Muscle layer of duodenum (tissue), 2 donors: Measurements from ENCODE around the gene PCGF5.
"Not testable (repeated sequence)": the region's sequence is repeated elsewhere in the genome, so short reads cannot be mapped to it uniquely, and the experiment has no call there.

ENCODE experiments used
- H3K27ac ChIP-seq: one replicate; pipeline ENCODE4 v1.7.0; 2013; ENCODE audit warnings: mild to moderate bottlenecking, low read length
- H3K27me3 ChIP-seq: one replicate; pipeline ENCODE4 v1.7.0; 2013; ENCODE audit warnings: low read depth, mild to moderate bottlenecking, control low read depth, low read length
- H3K36me3 ChIP-seq, 2 donors: one replicate each; pipeline ENCODE4 v1.7.0; 2013; ENCODE audit warnings: low read length in 2 of 2, control low read depth in 1 of 2, mild to moderate bottlenecking in 1 of 2; ENCODE audit not compliant: insufficient read depth in 2 of 2, control insufficient read depth in 1 of 2
- H3K4me1 ChIP-seq, 2 donors: one replicate each; pipeline ENCODE4 v1.7.0; 2013; ENCODE audit warnings: low read length in 2 of 2, mild to moderate bottlenecking in 2 of 2, control low read depth in 1 of 2, moderate library complexity in 1 of 2; ENCODE audit not compliant: insufficient read depth in 2 of 2, control insufficient read depth in 1 of 2
- H3K4me3 ChIP-seq, 2 donors: one replicate each; pipeline ENCODE4 v1.7.0; 2013; ENCODE audit warnings: low read length in 2 of 2, low read depth in 1 of 2, mild to moderate bottlenecking in 1 of 2
- H3K9me3 ChIP-seq, 2 donors: one replicate each; pipeline ENCODE4 v1.7.0; 2013; ENCODE audit warnings: low read length in 2 of 2, control low read depth in 1 of 2, mild to moderate bottlenecking in 1 of 2; ENCODE audit not compliant: control insufficient read depth in 1 of 2
- donor health status: healthy.

Gene PCGF5

GRCh38 chr10:91247360-91248111, 27.1 kb downstream of the PCGF5 start:
- peaks cover 8 to 9% of the 10 kb centered on the region in 2 donors for H3K36me3 ChIP-seq
- no peaks in the 10 kb centered on the region for H3K27me3 ChIP-seq
- H3K4me1 ChIP-seq, result peaks cover 0 to 11% of the 10 kb centered on the region in 2 donors
- no peaks in the 10 kb centered on the region for H3K9me3 ChIP-seq
- no peak overlapping the region for H3K27ac ChIP-seq
- H3K4me3 ChIP-seq, result no peak overlapping the region

DNA sequence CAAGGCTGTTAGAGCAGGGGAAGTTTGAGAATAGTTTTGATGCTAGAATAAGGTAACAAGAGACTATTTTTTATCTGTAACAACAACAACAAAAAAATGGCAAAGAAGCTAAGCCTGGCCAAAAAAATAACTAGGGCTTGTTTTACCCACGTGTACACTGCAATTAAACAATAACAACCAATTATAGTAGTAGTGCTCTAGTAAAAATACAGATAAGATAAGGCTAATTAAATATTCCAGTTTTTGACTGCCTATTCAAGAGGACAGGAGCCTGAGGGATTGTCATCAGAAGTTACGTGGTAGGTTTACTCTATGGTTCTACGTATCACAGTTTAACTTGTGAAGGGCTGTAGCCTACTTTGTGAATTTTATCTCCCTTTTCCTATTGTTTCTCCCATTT, 29.2 kb downstream of the PCGF5 start:
- no peak overlapping the region for H3K4me3 ChIP-seq
- no peak overlapping the region for H3K27ac ChIP-seq

DNA sequence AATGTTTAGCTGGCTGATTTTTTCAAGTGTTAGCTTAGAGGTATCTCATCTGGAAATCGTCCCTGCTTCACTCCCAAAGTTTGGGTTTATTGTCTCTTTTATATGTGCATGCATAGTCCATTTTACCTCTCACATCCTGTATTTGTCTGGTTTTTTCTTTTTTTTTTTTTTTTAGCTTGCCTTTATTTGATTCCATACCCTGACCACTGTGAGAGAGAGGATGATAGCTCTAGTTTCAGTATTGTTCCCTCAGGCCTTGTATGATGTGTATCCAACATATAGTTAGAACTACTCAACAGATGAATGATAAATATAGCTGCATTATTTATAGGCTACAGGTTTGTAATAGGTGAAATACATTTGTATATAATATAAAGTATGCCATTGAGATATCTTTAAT, 29.9 kb downstream of the PCGF5 start:
- Histone ChIP-seq H3K27ac (no peak overlapping the region), H3K27me3 (no peaks in the 10 kb centered on the region), H3K9me3 (peaks cover 0 to 3% of the 10 kb centered on the region in 2 donors), H3K4me3 (no peak overlapping the region), H3K4me1 (peaks cover 0 to 10% of the 10 kb centered on the region in 2 donors), H3K36me3 (peaks cover 31 to 34% of the 10 kb centered on the region in 2 donors)

More for the DNA sequence above, 29.2 kb downstream of the PCGF5 start:
- Histone ChIP-seq H3K27me3 (no peaks in the 10 kb centered on the region), H3K9me3 (no peaks in the 10 kb centered on the region), H3K36me3 (peaks cover 24 to 28% of the 10 kb centered on the region in 2 donors), H3K4me1 (peaks cover 0 to 11% of the 10 kb centered on the region in 2 donors)

DNA sequence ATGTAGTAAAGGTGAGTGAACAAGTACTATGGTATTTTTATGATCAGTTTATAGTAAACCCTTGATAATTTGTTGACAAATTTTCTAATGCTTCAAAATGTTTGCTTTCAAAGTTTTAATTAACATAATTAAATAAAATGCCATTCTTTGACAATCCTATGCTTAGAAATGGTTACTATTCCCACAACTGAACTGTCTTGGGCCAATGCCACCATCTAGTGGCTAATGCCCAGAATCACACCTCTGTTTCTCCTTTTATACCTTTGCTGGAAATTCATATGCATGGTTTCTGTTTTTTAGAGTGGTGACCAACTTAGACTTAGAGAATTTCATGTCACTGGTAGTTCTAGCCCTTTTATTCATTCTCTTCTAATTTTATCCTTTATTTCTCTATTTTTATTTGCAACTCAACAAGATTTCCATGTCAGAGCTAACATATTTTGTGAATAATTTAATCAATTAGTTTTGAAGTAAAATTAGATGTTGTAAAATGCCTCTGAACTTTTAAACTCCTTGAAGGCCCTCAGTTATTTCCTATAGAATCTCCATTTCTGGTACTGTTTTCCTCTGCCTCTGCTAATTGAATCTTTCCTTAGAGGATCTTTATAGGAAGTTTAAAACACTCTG, 31.1 kb downstream of the PCGF5 start:
- Histone ChIP-seq H3K27ac (no peak overlapping the region), H3K4me1 (no peaks in the 10 kb centered on the region), H3K9me3 (peaks cover 0 to 3% of the 10 kb centered on the region in 2 donors), H3K36me3 (peaks cover 41 to 42% of the 10 kb centered on the region in 2 donors), H3K27me3 (no peaks in the 10 kb centered on the region), H3K4me3 (no peak overlapping the region)

DNA sequence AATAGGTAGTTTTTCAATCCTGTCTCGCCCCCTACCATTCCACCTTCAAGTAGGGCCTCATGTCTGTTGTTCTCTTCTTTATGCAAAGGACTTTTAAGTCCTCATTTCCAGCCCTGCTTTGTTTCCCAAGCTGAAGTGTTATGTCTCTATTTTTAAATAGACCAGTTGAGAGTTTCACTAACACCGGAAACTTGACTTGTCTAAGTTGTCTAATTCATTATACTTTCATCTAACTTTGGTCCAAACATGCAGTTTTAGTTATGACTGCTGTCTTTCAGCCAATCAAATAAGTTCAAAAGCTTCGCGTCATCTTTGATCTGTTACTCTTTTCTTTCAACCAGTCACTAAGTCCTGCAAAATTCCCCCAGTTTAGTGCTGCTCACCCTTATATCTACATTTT, 32.8 kb downstream of the PCGF5 start:
- no peak overlapping the region for H3K27ac ChIP-seq
- H3K27me3 ChIP-seq, result no peaks in the 10 kb centered on the region
- H3K36me3 ChIP-seq, result peaks cover 41 to 49% of the 10 kb centered on the region in 2 donors
- peaks cover 0 to 3% of the 10 kb centered on the region in 2 donors for H3K9me3 ChIP-seq
- H3K4me1 ChIP-seq, result no peaks in the 10 kb centered on the region
- H3K4me3 ChIP-seq, result no peak overlapping the region

DNA sequence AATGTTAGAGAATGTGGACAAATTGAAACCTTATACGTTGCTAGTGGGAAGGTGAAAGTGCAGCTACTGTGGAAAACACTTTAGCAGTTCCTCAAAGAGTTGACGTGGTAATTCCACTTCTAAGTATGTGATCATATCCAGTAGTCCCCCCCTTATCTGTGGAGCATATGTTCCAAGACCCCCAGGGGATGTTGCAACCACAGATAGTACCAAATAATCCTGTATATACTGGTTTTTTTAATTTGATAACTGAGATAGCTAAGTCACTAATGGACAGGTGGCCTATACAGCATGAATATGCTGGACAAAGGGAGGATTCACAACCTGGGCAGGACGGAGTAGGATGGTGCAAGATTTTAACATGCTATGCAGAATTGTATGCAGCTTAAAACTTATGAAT, 36.8 kb downstream of the PCGF5 start:
- H3K9me3 ChIP-seq, result peaks cover 0 to 3% of the 10 kb centered on the region in 2 donors
- H3K4me3 ChIP-seq, result no peak overlapping the region
- H3K27ac ChIP-seq, result no peak overlapping the region
- no peaks in the 10 kb centered on the region for H3K4me1 ChIP-seq
- H3K27me3 ChIP-seq, result no peaks in the 10 kb centered on the region
- peaks cover 41 to 44% of the 10 kb centered on the region in 2 donors for H3K36me3 ChIP-seq

GRCh38 chr10:91260417-91260816, 40.0 kb downstream of the PCGF5 start:
- not testable (repeated sequence) for H3K4me3 ChIP-seq, H3K27me3 ChIP-seq, H3K27ac ChIP-seq, H3K4me1 ChIP-seq, H3K9me3 ChIP-seq
- peaks cover 14 to 16% of the 10 kb centered on the region in 2 donors for H3K36me3 ChIP-seq

DNA sequence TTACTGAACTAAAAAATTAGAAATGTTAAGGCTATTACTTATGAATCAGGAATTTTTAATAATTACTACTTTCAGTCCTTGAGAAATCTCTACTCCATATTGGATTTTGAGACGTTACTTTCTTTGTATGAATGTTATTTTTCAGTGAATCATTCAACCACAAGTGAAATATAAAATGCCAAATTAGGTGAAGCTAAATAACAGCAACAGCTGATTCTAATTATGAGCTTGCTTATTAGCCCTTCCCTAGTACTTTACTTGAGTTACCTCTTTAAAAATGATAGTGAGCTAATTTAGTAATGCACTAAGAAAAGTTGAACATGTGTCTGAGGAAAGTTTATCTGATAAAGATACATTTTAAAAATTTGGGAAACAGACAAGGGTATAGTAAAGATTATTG, 51.4 kb downstream of the PCGF5 start:
- no peaks in the 10 kb centered on the region for H3K9me3 ChIP-seq
- H3K4me1 ChIP-seq, result no peaks in the 10 kb centered on the region
- no peaks in the 10 kb centered on the region for H3K27me3 ChIP-seq
- H3K4me3 ChIP-seq, result no peak overlapping the region
- no peak overlapping the region for H3K27ac ChIP-seq
- peaks cover under 1 to 17% of the 10 kb centered on the region in 2 donors for H3K36me3 ChIP-seq

DNA sequence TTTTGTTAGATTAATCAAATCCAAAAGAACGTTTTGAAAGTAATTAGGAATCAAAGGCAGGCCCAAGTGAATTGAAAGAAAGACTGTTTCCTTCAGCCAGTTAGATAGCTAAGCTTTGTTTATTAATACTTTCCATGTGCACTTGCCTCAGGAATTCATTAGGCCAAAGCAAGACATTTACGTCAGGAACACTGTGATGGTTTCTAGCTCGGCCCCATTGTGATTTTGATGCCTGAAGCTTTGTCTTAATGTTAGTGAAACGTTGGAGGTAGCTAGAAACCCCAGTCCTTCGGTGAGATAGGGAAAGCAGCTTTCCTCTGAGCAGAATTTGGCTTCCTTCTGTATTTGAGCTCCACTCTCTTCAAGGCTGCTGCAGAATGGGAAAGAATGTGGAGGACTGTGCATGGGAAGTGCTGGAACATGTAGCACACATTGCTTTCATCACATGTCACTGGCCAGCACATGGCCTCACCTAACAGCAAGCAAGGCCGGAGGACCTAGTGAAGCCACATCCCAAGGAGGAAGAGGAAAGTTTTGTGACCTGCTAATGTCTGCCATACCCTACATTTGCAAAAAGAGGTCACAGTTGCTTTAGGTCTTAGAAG, 64.1 kb downstream of the PCGF5 start:
- Histone ChIP-seq H3K4me1 (peaks cover 0 to 14% of the 10 kb centered on the region in 2 donors), H3K27me3 (no peaks in the 10 kb centered on the region), H3K36me3 (no peaks in the 10 kb centered on the region), H3K4me3 (no peak overlapping the region), H3K27ac (peak overlapping the region; percentile 19), H3K9me3 (no peaks in the 10 kb centered on the region)

- no peaks in the 10 kb centered on the region for H3K36me3 ChIP-seq
- no peaks in the 10 kb centered on the region for H3K9me3 ChIP-seq
- no peak overlapping the region for H3K27ac ChIP-seq
- no peaks in the 10 kb centered on the region for H3K27me3 ChIP-seq
- H3K4me1 ChIP-seq, result peaks cover 0 to 14% of the 10 kb centered on the region in 2 donors
- no peak overlapping the region for H3K4me3 ChIP-seq
These were observed 66.1 kb downstream of the PCGF5 start for GRCh38 chr10:91286572-91286971.

DNA sequence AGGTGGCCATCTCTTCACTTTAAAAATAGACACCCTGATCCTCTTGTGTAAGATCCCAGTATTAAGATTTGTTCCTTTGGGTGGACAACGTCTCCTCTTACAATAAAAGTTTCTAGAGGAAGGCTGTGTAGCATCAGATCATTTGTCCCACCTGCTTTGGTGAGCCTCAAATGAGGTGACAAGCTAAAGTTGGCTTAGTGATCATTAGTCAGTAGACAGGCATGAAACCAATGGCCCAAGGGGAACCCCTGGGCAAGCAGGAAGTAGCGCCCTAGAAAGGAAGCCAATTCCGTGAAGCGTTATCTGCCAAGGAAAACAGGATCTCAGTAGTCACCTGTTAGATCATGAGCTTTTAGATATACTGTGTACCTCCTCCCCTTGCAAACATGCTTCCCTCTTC, 66.8 kb downstream of the PCGF5 start:
- Histone ChIP-seq H3K36me3 (no peaks in the 10 kb centered on the region), H3K4me3 (no peak overlapping the region), H3K27me3 (no peaks in the 10 kb centered on the region), H3K4me1 (peaks cover 0 to 14% of the 10 kb centered on the region in 2 donors), H3K27ac (no peak overlapping the region), H3K9me3 (no peaks in the 10 kb centered on the region)
